PFSK-1 (cell line): ENCODE measurements around the gene CTPS1.

ENCODE experiments used
- FOXP2 ChIP-seq: optimal IDR thresholded peaks from 2 replicates; pipeline ENCODE3; 2011; ENCODE audit warnings: borderline replicate concordance, control low read depth, inconsistent platforms; ENCODE audit not compliant: insufficient read depth; ENCODE audit errors: extremely low read length, extremely low read depth
- POLR2AphosphoS5 ChIP-seq: IDR thresholded peaks from 2 replicates; pipeline ENCODE4 v1.6.1; 2012; ENCODE audit warnings: low read depth, mild to moderate bottlenecking, control low read depth, low read length, moderate library complexity
- SIN3A ChIP-seq: IDR thresholded peaks from 2 replicates; pipeline ENCODE4 v1.6.1; 2012; ENCODE audit warnings: mild to moderate bottlenecking, low read length, moderate library complexity, borderline replicate concordance; ENCODE audit not compliant: insufficient read depth
- TAF1 ChIP-seq: IDR thresholded peaks from 2 replicates; pipeline ENCODE4 v1.6.1; 2012; ENCODE audit warnings: low read length, control low read depth, borderline replicate concordance; ENCODE audit not compliant: insufficient read depth
- TF ChIP-seq, protein P1 (sequence below), 2 experiments: IDR thresholded peaks; 2 replicates each; pipeline versions ENCODE4 v1.6.1 to v1.8.0; 2011 to 2012; ENCODE audit warnings: low read depth in 2 of 2, low read length in 2 of 2, control low read depth in 1 of 2, inconsistent platforms in 1 of 2, mild to moderate bottlenecking in 1 of 2, moderate library complexity in 1 of 2; ENCODE audit not compliant: insufficient read depth in 1 of 2

The CTPS1 gene

DNA sequence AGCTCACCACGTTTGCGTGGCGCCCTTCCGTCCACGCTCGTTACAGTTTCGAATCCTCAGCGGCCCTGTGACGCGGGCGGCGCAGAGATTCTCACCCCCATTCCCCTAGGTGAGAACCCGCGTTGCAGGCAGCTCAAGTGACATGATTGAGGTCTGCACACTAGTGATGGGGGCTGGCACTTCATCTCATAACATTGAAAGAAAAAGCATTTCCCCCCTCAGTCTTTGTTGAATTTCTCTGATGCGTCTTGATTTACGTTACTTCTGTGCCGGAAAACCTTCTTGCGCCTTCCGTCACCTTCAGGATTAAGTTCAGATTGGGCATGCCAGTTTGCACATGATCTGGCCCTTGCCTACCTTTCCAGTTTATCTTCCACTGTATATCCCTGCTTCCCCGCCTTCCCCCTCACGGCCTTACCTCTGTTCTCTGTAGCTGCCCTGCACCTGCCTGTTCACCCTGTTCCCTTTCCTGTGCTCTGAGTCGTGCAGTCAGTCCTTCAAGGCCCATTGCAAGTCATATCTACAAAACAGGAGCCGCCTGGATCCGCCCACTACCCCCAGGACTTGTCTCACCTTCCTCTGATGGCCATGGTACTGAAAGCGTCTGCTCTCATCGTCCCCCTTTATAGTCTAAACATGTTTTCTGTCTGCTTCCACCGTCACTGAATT, 1.1 kb downstream of the CTPS1 start:
- TF ChIP-seq FOXP2: no peak
- TF ChIP-seq SIN3A: 0 out of 2 replicates have a peak, but pooled peaks have one; percentile 3
- TF ChIP-seq TAF1: no peak

DNA sequence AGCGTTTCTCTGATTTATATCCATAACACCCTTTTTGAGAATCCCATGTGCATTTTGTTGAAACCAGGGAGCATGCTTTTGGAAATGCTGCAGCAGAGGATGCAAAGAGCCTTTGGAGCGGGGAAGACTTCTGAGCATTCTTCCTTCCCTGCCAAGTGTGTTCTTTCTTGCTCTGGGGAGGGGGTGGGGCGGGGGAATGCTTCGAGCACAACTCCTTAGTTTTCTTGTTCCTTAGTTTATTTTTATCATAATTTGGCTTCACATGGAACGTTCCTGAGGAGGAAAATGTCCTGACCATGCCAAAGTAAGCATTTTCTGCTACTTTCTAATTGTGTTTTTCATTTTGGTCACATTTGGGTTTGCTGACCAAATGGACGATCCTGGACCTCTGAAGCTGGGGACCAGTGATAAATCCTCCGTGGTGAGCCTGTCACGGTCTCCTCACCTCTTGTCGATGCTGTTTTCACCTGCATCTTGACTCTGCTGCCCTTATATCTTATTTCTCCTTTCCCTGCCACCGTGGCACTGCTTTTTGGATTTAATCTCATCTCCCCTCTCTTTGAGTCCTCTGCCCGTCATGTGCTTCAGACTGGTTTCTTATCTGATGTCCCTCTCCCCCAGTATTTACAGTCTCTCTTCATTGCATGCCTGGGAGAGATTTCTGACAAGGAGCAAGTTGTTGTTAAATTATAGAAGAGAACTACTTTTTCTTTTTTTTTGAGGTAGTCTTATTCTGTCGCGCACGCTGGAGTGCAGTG, 2.4 kb downstream of the CTPS1 start:
- TF ChIP-seq, protein P1, sequence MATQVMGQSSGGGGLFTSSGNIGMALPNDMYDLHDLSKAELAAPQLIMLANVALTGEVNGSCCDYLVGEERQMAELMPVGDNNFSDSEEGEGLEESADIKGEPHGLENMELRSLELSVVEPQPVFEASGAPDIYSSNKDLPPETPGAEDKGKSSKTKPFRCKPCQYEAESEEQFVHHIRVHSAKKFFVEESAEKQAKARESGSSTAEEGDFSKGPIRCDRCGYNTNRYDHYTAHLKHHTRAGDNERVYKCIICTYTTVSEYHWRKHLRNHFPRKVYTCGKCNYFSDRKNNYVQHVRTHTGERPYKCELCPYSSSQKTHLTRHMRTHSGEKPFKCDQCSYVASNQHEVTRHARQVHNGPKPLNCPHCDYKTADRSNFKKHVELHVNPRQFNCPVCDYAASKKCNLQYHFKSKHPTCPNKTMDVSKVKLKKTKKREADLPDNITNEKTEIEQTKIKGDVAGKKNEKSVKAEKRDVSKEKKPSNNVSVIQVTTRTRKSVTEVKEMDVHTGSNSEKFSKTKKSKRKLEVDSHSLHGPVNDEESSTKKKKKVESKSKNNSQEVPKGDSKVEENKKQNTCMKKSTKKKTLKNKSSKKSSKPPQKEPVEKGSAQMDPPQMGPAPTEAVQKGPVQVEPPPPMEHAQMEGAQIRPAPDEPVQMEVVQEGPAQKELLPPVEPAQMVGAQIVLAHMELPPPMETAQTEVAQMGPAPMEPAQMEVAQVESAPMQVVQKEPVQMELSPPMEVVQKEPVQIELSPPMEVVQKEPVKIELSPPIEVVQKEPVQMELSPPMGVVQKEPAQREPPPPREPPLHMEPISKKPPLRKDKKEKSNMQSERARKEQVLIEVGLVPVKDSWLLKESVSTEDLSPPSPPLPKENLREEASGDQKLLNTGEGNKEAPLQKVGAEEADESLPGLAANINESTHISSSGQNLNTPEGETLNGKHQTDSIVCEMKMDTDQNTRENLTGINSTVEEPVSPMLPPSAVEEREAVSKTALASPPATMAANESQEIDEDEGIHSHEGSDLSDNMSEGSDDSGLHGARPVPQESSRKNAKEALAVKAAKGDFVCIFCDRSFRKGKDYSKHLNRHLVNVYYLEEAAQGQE (IDR thresholded peaks at IDR 0.05; ENCODE audit: insufficient read depth in 1 of 2, low read depth in 2 of 2, low read length in 2 of 2): no peak
- TF ChIP-seq TAF1: no peak
- no peak for TF ChIP-seq FOXP2
- no peak for TF ChIP-seq POLR2AphosphoS5
- TF ChIP-seq SIN3A: no peak

DNA sequence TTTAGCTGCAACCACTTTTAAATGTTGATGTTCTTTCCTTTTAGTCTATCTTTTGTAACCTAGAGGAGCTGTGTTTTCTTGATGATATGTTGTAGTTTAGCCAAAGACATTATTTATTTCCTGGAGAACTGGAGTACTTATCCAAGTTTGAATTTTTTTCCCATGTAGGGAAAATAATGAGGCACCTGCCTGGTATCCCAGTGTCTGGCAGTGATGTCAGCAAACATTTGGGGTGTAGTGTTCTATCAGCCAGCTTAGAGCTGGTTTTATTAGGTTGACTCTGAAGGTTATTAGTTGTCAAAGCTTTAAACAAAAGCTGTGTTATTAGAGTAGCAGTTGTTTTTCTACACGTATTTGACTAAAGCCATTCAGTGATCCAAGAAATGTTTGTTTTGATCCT, 3.2 kb downstream of the CTPS1 start:
- TF ChIP-seq, protein P1 (IDR thresholded peaks at IDR 0.05; ENCODE audit: insufficient read depth in 1 of 2, low read depth in 2 of 2, low read length in 2 of 2): no peak
- TF ChIP-seq FOXP2: no peak
- TF ChIP-seq POLR2AphosphoS5: no peak
- no peak for TF ChIP-seq TAF1
- no peak for TF ChIP-seq SIN3A

DNA sequence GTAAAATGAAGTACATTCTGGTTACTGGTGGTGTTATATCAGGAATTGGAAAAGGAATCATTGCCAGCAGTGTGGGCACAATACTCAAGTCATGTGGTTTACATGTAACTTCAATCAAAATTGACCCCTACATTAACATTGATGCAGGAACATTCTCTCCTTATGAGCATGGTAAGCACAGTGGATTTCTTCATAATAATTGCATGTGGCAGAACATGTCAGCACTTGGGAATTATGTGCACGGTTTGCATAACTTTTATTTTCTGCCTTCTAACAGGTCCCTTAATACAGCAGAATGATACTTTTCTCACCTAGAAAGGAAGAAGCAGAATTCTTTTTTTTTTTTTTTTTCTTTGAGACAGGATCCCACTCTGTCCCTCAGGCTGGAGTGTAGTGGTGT, 3.8 kb downstream of the CTPS1 start:
- TF ChIP-seq FOXP2 (no peak), TAF1 (no peak), POLR2AphosphoS5 (no peak), SIN3A (no peak)
- TF ChIP-seq, protein P1 (IDR thresholded peaks at IDR 0.05; ENCODE audit: insufficient read depth in 1 of 2, low read depth in 2 of 2, low read length in 2 of 2): no peak

DNA sequence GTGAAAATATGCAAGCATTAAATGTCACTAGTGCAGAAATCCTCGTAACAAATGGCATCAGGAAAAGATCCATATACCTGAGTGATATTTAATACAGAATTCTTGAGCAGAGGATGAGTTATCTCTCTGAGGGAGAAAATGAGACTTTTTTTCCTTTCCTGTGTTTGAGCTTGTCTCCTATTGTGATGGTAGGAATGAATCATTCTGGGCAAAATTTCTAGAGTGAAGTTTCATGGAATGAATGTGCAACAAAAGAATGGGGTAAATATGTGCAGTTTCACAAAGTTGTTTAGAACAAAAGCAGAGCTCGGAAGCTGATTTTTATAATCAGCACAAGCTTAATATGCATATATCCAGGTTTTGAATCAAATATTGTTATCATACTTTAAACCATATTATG, 4.6 kb downstream of the CTPS1 start:
- no peak for TF ChIP-seq SIN3A

DNA sequence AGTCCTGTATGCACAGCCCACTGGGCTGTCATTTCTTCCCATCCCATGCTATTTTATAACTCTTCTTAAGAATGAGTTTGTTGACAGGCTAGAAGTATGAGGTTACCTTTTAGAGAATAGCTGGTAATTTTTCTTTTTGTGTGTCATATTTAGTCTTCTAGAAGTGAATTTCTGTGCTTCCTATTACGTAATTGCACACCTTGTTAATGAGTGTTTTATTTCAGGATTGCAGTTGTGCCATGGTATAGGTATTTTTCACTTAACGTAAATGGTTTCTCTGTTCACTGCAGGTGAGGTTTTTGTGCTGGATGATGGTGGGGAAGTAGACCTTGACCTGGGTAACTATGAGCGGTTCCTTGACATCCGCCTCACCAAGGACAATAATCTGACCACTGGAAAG, 5.0 kb downstream of the CTPS1 start:
- TF ChIP-seq, protein P1 (IDR thresholded peaks at IDR 0.05; ENCODE audit: insufficient read depth in 1 of 2, low read depth in 2 of 2, low read length in 2 of 2): no peak
- TF ChIP-seq TAF1 (no peak), SIN3A (no peak), POLR2AphosphoS5 (no peak), FOXP2 (no peak)
